ENCODE measurements around the gene TSPAN11.

DNA sequence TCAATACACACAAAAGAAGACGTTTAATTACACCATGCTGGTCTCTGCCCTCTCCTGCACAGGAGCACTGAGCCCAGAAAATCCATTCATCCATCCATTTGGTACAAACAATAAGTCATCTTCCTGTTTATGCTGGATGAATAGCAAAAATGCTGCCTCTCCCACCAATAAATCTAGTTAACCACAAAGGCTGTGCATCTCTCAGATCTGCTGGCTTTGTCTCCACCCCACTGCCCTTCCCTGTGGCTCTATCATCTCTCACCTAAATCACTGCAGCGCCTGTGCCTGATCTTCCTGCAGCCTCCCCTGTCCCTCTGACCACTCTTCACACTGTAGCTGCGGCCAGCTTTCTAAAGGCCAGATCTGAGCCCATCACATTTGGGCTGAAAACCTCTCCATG, 74.2 kb downstream of the TSPAN11 start:
- TF ChIP-seq, protein P1, sequence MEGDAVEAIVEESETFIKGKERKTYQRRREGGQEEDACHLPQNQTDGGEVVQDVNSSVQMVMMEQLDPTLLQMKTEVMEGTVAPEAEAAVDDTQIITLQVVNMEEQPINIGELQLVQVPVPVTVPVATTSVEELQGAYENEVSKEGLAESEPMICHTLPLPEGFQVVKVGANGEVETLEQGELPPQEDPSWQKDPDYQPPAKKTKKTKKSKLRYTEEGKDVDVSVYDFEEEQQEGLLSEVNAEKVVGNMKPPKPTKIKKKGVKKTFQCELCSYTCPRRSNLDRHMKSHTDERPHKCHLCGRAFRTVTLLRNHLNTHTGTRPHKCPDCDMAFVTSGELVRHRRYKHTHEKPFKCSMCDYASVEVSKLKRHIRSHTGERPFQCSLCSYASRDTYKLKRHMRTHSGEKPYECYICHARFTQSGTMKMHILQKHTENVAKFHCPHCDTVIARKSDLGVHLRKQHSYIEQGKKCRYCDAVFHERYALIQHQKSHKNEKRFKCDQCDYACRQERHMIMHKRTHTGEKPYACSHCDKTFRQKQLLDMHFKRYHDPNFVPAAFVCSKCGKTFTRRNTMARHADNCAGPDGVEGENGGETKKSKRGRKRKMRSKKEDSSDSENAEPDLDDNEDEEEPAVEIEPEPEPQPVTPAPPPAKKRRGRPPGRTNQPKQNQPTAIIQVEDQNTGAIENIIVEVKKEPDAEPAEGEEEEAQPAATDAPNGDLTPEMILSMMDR (IDR thresholded peaks at IDR 0.05), result no peak
- TF ChIP-seq POLR2A (IDR thresholded peaks at IDR 0.05), result no peak
